ENCODE results near the gene LIPF. TPM values are rescaled to one million over a fixed set of nuclear protein-coding genes. Genes with fewer than 3 reads are reported as not detected.

Gene LIPF
- polyA plus RNA-seq, 1 donor from 2014 or later: not detected

GRCh38 chr10:88680958-88681357 is 16.7 kb downstream of the LIPF start:
- H3K9me2 ChIP-seq (ENCODE audit: insufficient read depth, low read length): no peaks in the 10 kb centered on the region
- no peak overlapping the region for H3K9ac ChIP-seq (ENCODE audit: low read length)
- H3K36me3 ChIP-seq (ENCODE audit: insufficient read depth, low read length): no peaks in the 10 kb centered on the region
- no peaks in the 10 kb centered on the region for H3K9me3 ChIP-seq (ENCODE audit: low read length)
- no peak overlapping the region for H3K4me2 ChIP-seq (ENCODE audit: low read length)
- no peaks in the 10 kb centered on the region for H3K27me3 ChIP-seq (ENCODE audit: insufficient read depth, low read depth, low read length)
- H4K20me1 ChIP-seq (ENCODE audit: insufficient read depth): no peaks in the 10 kb centered on the region
- no peaks in the 10 kb centered on the region for H3F3A ChIP-seq (ENCODE audit: insufficient read depth, low read length, poor library complexity, severe bottlenecking)
- H3K27ac ChIP-seq (ENCODE audit: low read length): no peak overlapping the region
- H3K4me3 ChIP-seq (ENCODE audit: low read length): no peak overlapping the region
- no peak overlapping the region for H2AFZ ChIP-seq (ENCODE audit: low read depth, low read length)
- TF ChIP-seq CTCF (IDR thresholded peaks at IDR 0.05; ENCODE audit: poor library complexity, severe bottlenecking) (no peak), POLR2AphosphoS5 (IDR thresholded peaks at IDR 0.05) (no peak), MXI1 (conservative IDR thresholded peaks at IDR 0.05; ENCODE audit: poor library complexity, severe bottlenecking) (no peak), REST (IDR thresholded peaks at IDR 0.05; ENCODE audit: borderline replicate concordance) (no peak), EZH2 (IDR thresholded peaks at IDR 0.05; ENCODE audit: borderline replicate concordance, insufficient read depth, low read length, poor library complexity, severe bottlenecking) (no peak), RAD21 (conservative IDR thresholded peaks at IDR 0.05) (no peak), SMC3 (conservative IDR thresholded peaks at IDR 0.05; ENCODE audit: poor library complexity) (no peak), EP300 (conservative IDR thresholded peaks at IDR 0.05; ENCODE audit: poor library complexity, severe bottlenecking) (no peak), TAF1 (IDR thresholded peaks at IDR 0.05; ENCODE audit: low read depth) (no peak)
- H3K79me2 ChIP-seq (replicated peaks; ENCODE audit: insufficient read depth, low read length): no peaks in the 10 kb centered on the region

GRCh38 chr10:88682491-88682890 is 18.2 kb downstream of the LIPF start:
- TF ChIP-seq EZH2 (IDR thresholded peaks at IDR 0.05; ENCODE audit: borderline replicate concordance, insufficient read depth, low read length, poor library complexity, severe bottlenecking): no peak
- TF ChIP-seq REST (IDR thresholded peaks at IDR 0.05; ENCODE audit: borderline replicate concordance): no peak
- H4K20me1 ChIP-seq (ENCODE audit: insufficient read depth): no peaks in the 10 kb centered on the region
- H3K9me3 ChIP-seq (ENCODE audit: low read length): no peaks in the 10 kb centered on the region
- H3K4me3 ChIP-seq (ENCODE audit: low read length): no peak overlapping the region
- H3F3A ChIP-seq (ENCODE audit: insufficient read depth, low read length, poor library complexity, severe bottlenecking): no peaks in the 10 kb centered on the region
- H3K79me2 ChIP-seq (replicated peaks; ENCODE audit: insufficient read depth, low read length): no peaks in the 10 kb centered on the region
- no peak overlapping the region for H3K9ac ChIP-seq (ENCODE audit: low read length)
- H2AFZ ChIP-seq (ENCODE audit: low read depth, low read length): no peak overlapping the region
- no peaks in the 10 kb centered on the region for H3K27me3 ChIP-seq (ENCODE audit: insufficient read depth, low read depth, low read length)
- H3K4me2 ChIP-seq (ENCODE audit: low read length): no peak overlapping the region
- no peaks in the 10 kb centered on the region for H3K9me2 ChIP-seq (ENCODE audit: insufficient read depth, low read length)
- H3K27ac ChIP-seq (ENCODE audit: low read length): no peak overlapping the region
- H3K36me3 ChIP-seq (ENCODE audit: insufficient read depth, low read length): no peaks in the 10 kb centered on the region
